Measurements from ENCODE around the gene ANK2.

DNA sequence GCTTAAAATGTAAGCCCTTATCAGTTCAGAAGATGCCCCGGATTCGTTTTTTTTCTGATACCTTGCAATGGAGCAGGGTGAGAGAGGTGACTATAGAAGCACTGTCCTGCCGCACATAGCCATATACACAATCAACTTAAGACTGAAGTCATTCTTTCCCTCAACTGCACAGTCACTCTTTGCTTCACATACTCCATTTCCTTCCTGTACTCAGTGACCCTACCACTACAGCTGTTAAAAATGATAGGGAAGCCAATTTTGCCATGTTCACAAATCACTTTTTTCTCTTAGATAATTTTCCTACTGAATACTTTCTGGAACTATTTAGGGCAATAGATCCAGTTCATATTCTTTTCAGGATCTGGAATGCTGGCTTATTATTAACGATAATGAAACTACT is 300.0 kb downstream of the ANK2 start:
- TF ChIP-seq, protein P1, sequence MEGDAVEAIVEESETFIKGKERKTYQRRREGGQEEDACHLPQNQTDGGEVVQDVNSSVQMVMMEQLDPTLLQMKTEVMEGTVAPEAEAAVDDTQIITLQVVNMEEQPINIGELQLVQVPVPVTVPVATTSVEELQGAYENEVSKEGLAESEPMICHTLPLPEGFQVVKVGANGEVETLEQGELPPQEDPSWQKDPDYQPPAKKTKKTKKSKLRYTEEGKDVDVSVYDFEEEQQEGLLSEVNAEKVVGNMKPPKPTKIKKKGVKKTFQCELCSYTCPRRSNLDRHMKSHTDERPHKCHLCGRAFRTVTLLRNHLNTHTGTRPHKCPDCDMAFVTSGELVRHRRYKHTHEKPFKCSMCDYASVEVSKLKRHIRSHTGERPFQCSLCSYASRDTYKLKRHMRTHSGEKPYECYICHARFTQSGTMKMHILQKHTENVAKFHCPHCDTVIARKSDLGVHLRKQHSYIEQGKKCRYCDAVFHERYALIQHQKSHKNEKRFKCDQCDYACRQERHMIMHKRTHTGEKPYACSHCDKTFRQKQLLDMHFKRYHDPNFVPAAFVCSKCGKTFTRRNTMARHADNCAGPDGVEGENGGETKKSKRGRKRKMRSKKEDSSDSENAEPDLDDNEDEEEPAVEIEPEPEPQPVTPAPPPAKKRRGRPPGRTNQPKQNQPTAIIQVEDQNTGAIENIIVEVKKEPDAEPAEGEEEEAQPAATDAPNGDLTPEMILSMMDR (conservative IDR thresholded peaks at IDR 0.05; ENCODE audit: low read depth in 2 of 2) = no peak
- no peak for TF ChIP-seq NANOG (IDR thresholded peaks at IDR 0.05; ENCODE audit: borderline replicate concordance)
- TF ChIP-seq, protein P2, sequence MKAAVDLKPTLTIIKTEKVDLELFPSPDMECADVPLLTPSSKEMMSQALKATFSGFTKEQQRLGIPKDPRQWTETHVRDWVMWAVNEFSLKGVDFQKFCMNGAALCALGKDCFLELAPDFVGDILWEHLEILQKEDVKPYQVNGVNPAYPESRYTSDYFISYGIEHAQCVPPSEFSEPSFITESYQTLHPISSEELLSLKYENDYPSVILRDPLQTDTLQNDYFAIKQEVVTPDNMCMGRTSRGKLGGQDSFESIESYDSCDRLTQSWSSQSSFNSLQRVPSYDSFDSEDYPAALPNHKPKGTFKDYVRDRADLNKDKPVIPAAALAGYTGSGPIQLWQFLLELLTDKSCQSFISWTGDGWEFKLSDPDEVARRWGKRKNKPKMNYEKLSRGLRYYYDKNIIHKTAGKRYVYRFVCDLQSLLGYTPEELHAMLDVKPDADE (IDR thresholded peaks at IDR 0.05) = no peak
- TF ChIP-seq EZH2 (IDR thresholded peaks at IDR 0.05; ENCODE audit: low read depth, unreplicated experiment) = no peak
- TF ChIP-seq POLR2AphosphoS5 (IDR thresholded peaks at IDR 0.05; ENCODE audit: low read depth) = no peak
- TF ChIP-seq, protein P3, sequence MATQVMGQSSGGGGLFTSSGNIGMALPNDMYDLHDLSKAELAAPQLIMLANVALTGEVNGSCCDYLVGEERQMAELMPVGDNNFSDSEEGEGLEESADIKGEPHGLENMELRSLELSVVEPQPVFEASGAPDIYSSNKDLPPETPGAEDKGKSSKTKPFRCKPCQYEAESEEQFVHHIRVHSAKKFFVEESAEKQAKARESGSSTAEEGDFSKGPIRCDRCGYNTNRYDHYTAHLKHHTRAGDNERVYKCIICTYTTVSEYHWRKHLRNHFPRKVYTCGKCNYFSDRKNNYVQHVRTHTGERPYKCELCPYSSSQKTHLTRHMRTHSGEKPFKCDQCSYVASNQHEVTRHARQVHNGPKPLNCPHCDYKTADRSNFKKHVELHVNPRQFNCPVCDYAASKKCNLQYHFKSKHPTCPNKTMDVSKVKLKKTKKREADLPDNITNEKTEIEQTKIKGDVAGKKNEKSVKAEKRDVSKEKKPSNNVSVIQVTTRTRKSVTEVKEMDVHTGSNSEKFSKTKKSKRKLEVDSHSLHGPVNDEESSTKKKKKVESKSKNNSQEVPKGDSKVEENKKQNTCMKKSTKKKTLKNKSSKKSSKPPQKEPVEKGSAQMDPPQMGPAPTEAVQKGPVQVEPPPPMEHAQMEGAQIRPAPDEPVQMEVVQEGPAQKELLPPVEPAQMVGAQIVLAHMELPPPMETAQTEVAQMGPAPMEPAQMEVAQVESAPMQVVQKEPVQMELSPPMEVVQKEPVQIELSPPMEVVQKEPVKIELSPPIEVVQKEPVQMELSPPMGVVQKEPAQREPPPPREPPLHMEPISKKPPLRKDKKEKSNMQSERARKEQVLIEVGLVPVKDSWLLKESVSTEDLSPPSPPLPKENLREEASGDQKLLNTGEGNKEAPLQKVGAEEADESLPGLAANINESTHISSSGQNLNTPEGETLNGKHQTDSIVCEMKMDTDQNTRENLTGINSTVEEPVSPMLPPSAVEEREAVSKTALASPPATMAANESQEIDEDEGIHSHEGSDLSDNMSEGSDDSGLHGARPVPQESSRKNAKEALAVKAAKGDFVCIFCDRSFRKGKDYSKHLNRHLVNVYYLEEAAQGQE (IDR thresholded peaks at IDR 0.05; ENCODE audit: unreplicated experiment) = no peak
- TF ChIP-seq, protein P4, sequence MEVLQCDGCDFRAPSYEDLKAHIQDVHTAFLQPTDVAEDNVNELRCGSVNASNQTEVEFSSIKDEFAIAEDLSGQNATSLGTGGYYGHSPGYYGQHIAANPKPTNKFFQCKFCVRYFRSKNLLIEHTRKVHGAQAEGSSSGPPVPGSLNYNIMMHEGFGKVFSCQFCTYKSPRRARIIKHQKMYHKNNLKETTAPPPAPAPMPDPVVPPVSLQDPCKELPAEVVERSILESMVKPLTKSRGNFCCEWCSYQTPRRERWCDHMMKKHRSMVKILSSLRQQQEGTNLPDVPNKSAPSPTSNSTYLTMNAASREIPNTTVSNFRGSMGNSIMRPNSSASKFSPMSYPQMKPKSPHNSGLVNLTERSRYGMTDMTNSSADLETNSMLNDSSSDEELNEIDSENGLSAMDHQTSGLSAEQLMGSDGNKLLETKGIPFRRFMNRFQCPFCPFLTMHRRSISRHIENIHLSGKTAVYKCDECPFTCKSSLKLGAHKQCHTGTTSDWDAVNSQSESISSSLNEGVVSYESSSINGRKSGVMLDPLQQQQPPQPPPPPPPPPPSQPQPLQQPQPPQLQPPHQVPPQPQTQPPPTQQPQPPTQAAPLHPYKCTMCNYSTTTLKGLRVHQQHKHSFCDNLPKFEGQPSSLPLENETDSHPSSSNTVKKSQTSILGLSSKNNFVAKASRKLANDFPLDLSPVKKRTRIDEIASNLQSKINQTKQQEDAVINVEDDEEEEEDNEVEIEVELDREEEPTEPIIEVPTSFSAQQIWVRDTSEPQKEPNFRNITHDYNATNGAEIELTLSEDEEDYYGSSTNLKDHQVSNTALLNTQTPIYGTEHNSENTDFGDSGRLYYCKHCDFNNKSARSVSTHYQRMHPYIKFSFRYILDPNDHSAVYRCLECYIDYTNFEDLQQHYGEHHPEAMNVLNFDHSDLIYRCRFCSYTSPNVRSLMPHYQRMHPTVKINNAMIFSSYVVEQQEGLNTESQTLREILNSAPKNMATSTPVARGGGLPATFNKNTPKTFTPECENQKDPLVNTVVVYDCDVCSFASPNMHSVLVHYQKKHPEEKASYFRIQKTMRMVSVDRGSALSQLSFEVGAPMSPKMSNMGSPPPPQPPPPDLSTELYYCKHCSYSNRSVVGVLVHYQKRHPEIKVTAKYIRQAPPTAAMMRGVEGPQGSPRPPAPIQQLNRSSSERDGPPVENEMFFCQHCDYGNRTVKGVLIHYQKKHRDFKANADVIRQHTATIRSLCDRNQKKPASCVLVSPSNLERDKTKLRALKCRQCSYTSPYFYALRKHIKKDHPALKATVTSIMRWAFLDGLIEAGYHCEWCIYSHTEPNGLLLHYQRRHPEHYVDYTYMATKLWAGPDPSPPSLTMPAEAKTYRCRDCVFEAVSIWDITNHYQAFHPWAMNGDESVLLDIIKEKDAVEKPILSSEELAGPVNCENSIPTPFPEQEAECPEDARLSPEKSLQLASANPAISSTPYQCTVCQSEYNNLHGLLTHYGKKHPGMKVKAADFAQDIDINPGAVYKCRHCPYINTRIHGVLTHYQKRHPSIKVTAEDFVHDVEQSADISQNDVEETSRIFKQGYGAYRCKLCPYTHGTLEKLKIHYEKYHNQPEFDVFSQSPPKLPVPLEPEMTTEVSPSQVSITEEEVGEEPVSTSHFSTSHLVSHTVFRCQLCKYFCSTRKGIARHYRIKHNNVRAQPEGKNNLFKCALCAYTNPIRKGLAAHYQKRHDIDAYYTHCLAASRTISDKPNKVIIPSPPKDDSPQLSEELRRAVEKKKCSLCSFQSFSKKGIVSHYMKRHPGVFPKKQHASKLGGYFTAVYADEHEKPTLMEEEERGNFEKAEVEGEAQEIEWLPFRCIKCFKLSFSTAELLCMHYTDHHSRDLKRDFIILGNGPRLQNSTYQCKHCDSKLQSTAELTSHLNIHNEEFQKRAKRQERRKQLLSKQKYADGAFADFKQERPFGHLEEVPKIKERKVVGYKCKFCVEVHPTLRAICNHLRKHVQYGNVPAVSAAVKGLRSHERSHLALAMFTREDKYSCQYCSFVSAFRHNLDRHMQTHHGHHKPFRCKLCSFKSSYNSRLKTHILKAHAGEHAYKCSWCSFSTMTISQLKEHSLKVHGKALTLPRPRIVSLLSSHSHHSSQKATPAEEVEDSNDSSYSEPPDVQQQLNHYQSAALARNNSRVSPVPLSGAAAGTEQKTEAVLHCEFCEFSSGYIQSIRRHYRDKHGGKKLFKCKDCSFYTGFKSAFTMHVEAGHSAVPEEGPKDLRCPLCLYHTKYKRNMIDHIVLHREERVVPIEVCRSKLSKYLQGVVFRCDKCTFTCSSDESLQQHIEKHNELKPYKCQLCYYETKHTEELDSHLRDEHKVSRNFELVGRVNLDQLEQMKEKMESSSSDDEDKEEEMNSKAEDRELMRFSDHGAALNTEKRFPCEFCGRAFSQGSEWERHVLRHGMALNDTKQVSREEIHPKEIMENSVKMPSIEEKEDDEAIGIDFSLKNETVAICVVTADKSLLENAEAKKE (CRISPR knock-in tag; IDR thresholded peaks at IDR 0.05) = no peak
- no peak for TF ChIP-seq EZH2phosphoT487 (IDR thresholded peaks at IDR 0.05; ENCODE audit: unreplicated experiment)
- no peak for TF ChIP-seq CREB1 (CRISPR knock-in tag; IDR thresholded peaks at IDR 0.05; ENCODE audit: low read depth)
- TF ChIP-seq ZNF331 (CRISPR knock-in tag; IDR thresholded peaks at IDR 0.05; ENCODE audit: low read depth) = no peak
